Stimulated activated CD4-positive, alpha-beta T cell treated with anti-CD3 and anti-CD28 coated beads, Interleukin-4, amount 100 ng/mL, for 24 hours (primary cell): Measurements from ENCODE around the gene SULT2B1.

ENCODE experiments used
- DNase-seq: peaks from one replicate; pipeline ENCODE4 v3.0.0-alpha.2; 2020

The SULT2B1 gene

DNA sequence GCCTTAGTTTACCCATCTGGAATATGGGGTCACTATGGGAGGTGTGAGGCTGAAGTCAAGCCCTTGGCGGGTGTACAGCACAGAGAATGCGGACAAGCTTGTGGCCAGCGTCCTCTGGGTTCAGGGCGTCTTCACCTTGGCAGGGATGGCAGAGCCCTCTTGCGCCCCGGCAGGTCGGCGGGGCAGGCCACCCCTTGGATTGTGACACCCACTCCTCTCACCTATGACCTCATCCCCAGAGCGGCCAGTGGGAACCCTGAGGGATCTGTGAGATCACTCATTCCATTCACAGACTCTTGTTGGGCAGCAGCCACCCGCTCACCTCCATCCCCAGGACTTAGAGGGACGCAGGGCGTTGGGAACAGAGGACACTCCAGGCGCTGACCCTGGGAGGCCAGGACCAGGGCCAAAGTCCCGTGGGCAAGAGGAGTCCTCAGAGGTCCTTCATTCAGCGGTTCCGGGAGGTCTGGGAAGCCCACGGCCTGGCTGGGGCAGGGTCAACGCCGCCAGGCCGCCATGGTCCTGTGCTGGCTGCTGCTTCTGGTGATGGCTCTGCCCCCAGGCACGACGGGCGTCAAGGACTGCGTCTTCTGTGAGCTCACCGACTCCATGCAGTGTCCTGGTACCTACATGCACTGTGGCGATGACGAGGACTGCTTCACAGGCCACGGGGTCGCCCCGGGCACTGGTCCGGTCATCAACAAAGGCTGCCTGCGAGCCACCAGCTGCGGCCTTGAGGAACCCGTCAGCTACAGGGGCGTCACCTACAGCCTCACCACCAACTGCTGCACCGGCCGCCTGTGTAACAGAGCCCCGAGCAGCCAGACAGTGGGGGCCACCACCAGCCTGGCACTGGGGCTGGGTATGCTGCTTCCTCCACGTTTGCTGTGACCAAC lies 54.7 kb downstream of the SULT2B1 start, which contains the start of gene SPACA4:
Gene SPACA4, plus strand, starts transcription at position 280 of the 896 bp plus-strand sequence. Its CDS starts 237 bp downstream, at position 517.
- DNase-seq = no peak

DNA sequence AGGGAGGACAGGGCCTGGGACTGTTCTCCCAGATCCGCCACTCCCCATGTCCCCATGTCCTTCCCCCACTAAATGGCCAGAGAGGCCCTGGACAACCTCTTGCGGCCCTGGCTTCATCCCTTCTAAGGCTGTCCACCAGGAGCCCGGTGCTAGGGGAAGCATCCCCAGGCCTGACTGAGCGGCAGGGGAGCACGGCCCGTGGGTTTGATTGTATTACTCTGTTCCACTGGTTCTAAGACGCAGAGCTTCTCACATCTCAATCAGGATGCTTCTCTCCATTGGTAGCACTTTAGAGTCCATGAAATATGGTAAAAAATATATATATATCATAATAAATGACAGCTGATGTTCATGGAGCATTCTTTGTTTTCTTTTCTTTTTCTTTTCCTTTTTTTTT lies 55.4 kb downstream of the SULT2B1 start:
- DNase-seq = no peak

DNA sequence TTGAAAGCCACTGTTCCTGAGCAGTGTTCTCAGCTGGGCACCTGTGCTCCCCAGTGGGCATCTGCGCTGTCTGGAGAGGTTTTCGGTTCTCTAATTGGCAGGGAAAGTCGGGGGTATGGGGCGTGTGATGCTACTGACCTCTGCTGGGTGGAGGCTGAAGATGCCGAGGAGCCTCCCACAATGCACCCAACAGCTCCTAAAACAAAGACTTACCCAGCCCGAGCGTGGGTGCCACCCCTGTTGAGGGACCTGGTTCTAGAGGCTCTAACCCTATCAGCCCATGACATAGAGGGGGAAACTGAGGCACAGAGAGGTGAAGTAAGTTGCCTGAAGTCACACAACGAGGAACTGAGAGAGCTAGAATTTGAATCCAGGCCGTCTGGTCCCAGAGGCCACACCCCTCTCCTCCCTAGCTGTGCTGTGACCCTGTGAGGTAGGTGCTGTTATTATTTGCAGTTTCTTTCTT lies 56.9 kb downstream of the SULT2B1 start:
- peak; percentile 57 for DNase-seq

DNA sequence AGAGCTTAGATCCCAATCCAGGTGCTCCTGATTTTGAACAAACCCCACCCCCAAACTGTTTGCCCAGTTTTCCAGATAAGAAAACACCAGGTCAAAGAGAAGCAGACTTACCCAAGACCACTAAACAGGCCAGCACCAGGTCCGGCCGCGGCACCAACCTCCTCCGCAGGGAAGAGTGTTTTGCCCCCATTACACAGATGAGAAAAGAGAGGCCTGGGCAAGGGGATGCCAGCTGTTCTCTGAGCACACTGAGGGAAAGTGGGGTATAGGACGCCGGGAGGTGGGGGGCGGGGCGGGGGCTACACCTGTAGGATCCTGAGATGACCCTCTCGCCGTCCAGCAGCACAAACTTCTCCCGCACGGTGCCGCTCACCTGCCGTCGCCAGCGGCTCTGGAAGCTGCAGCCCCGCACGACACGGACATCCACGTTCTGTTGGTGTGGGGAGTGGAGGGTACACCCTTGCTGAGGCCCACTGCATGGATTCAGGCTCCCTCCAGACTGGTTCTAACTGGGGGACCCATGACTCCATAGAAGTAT lies 57.7 kb downstream of the SULT2B1 start:
- DNase-seq = no peak

DNA sequence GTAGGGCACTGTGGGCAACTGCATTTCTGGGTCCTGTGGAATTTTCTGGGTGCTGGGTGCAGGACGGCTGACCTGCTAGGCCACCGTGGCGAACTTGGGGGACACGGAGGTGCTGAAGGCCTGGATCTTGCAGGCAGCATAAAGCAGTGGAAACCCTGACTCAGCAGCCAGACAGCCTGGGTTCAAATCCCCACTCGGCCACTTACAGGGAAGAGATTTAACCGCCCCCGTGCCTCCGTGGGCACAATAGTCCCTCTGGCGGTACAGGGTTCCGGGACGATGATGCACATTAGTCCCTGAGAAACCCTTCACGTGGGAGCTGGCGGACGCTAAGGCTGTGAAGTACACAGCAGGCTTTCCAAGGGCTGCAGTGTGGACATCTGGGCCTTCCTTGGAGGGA lies 59.9 kb downstream of the SULT2B1 start:
- no peak for DNase-seq

DNA sequence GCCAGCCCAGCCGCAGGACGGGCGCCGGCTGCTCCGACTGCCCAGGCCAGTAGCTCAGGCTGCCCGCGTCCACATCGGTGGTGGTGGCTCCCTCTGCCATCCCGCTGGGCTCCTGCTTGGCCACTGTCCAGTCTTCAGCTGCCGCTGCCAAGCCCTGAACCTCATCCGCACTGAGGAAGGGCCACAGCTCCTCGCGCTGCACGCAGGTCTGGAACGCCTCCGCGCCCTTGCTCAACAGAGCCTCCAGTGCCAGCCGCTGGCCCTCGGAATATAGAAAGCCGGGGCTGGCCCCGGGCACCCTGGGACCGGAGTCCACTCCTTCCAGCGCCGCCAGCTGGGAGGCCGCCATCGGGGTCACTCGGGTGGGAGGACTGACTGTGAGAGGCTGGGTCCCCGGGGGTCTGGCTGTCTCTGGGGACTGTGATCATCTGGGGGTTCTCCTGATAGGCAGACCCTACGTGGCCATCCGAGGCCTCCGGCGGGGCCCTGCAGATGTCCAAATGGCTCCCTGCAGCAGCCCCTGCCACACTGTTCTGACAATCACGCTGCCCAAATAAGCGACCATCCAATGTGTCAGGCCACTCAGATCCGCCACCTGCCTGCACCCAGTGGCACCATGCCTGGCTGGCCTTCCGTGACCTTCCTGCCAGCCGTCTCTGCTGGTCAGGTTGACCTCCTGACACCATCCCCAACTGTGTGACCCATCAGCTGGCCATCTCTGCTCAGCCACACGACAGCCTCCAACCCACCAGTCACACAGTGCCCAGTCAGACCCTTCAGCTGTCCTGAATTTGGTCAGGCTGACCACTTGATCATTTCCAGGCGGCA lies 61.3 kb downstream of the SULT2B1 start:
- no peak for DNase-seq

DNA sequence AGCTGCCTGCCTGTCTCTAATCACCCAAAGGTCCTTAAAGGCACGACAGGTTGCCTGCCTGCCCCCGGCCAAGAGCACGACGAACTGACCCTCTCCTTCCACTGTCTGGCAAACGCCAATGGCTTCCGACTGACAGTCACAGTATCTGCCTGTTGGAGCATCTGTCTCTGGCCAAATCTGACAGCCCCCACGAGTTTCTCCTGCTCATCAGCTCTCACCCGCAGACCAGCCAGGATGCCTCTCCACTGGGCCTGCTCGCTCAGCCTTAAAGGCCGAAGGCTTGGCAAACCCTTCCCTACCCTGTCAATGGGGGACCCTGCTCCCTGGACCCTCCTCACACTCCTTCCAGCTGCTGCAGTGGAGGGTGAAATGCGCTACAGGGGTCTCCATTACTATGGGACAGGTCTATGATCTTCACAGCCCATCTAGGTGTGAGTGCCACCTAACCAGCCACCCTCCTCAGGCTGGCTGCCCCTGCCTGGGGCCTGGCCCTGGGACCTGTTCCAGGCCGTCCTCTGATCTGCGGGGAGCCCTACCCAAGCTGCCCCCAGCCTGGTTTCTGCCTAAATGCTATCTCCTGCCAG lies 62.0 kb downstream of the SULT2B1 start:
- DNase-seq = no peak

DNA sequence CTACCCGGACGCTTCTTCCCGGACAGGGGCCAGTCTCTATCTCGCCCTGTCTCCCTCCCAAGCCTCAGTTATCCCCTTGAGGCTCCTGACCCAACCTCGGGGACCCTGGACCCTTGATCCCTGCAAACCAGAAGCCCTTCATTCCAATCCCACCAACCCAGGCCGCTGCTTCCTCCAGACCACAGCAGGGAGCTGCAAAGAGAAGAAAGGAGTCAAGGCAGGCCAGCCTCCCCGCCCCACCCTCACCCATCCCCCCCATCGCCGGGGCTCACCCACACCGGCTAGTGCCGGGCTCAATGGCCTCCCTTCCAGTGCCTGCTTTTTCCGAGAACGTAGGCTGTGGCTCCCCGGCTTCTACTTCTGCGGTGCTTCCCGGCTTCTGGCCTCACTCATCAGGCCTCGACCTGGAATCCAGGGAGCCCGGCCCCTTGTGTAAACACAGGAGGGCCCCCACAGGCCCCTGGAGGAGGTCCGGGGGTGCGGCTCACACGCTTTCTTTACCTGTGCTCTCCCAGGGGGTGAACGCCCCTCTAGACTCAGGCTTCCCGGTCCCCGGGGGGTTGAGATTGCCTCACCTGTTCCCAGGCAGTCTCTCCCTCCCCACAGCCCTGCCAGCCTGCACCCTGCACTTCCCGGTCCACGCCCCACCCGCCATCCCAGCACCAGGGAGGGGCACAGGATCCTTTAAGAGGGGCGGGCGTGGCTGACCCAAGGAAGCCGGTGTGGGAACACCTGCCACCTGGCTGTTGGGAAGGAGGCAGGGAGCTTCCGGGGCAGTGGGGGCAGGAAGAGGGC lies 62.7 kb downstream of the SULT2B1 start, which contains the start of gene FAM83E:
Gene FAM83E, minus strand, starts transcription at position 641 of the 795 bp plus-strand sequence. CDS start 1,704 bp downstream, outside the sequence.
- no peak for DNase-seq

DNA sequence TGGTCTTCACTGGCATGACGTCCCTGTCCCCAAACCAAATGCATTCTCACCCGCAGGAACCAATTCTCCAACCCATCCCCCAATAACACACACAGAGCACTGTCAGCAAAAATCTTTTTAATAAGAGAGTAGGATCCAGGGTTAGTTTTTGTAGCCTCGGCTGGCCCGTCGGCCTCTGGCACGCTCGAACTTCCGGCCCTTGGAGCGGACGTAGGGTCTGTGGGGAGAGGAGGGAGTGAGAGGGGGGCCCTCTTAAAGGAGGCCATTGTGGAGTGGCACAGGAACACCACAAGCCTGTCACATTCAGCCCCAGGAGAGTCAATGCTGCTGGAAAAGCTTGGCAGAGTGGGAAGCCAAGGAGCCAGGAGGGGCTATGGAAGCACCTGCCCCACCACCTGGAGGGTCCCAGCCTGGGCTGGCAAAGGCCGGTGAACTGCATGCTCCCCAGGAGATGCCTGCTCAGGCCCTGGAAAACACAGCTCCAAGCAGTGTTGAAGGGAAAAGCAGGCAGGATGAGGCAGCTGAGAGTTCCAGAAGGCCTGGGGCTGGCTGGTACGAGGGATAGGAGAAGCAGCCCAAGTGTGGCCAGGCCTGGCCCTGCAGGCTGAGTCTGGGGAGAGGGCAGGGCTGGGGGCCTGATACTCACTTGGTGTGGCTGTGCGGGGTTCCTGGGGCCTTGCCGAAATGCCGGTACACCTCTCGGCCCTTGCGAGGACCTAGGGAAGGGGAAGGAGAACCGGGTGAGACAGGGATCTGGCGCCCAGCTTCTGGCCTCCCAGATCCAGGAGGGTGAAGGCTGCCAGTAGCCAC lies 63.5 kb downstream of the SULT2B1 start:
- DNase-seq = no peak

DNA sequence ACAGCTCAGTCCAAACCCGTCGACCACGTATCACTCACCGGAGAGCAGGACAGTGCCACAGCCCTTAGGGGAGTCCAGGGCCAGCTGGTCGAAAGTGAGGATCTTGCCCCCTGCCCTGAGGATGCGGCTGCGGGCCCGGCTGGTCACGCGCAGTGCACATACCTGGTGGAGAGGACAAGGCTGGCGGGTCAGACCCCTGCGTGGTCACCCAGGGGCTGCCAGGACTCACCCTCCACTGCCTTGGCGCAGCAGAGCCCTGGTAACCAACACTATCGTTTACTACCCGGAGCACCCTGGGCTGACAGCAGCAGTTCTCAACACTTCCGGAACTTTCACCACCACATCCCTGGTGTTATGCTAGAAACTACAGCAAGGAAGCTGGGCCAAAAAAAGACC lies 64.1 kb downstream of the SULT2B1 start:
- no peak for DNase-seq

DNA sequence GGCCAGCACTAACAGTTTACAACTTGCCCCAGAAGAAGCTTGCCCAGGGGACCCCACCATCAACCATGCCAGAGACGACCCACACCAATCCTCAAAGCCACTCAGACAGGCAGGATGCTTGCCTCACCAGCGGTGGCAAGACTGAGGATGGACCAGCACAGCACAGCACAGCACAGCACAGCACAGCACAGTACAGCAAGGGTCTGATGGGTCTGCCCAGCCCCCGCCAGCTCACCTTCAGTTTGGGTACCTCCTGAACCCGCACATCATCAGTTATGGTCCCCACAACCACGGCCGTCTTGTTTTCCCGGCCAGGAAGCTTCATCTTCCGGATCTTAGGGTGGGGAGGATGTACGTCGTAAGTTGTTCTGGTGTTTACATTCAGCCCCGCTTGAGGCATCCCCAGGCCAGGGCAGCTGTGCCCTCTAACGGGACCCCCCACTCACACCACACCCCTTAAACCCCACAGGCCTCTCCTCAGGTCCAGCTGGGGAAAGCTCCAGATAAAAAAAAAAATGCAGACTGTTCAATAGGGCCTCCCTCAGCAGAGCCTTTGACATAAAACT lies 64.6 kb downstream of the SULT2B1 start:
- DNase-seq = no peak

DNA sequence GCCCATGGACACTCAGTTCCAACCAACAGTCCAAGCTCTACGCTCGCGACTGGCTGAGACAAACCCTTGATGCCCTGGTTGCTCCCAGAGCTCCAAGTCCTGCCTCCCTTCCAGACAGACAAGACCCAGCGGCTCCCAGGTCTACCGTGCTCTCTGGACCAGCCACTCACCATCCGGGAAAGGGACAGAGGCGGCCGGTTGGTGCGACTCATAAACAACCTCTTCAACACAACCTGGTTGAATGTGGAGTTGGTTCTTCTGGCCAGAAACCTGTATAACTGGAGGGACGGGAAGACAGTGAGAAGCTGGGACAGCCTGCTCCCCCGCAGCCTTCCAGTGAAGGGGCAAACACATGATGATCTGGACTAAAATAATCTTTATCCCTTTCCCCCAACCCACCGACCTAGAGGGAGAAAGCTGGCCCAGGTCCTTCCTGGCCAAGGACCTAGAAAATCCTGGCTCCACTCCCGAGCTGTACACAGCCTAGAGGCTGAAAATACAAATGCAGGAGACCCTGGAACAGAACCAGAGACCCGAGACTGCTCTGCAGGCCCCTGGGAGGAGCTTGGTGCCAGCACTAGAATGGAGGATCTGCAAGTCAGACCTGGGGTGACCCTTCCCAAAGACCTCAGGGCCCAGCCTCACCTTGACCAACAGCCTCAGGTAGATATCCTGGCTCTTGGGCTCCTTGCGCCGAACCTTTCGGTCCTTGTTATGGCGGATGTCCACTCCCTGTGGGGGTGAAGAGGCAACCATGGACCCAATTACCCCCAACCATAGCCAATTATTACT lies 65.4 kb downstream of the SULT2B1 start:
- DNase-seq = no peak

DNA sequence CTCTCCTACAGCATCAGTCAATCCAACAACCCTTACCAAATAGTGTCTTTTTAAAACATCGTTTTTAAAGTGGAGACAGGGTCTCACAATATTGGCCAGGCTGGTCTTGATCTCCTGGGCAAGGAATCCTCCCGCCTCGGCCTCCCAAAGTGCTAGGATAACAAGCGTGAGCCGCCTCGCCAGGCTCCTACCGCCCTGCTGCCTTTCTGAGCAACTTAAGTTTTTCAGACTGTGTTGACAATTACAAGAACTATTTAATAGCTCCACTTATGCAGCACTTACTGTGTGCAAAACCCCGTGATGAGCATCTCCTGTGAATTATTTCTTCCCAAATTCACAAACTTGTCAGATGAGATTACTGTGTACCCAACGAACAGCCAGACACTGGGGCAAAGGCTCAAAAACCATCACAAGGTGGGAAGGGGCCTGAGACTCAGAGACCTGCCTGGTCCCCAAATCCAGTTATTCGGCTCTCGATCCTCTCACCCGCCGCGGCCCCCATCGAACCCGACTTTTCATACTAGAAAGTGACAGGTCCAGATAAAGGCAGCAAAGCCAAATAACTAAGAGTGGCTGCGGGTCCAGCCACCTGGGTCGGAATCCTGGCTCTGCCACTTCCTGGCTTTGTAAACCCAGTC lies 66.4 kb downstream of the SULT2B1 start:
- no peak for DNase-seq

DNA sequence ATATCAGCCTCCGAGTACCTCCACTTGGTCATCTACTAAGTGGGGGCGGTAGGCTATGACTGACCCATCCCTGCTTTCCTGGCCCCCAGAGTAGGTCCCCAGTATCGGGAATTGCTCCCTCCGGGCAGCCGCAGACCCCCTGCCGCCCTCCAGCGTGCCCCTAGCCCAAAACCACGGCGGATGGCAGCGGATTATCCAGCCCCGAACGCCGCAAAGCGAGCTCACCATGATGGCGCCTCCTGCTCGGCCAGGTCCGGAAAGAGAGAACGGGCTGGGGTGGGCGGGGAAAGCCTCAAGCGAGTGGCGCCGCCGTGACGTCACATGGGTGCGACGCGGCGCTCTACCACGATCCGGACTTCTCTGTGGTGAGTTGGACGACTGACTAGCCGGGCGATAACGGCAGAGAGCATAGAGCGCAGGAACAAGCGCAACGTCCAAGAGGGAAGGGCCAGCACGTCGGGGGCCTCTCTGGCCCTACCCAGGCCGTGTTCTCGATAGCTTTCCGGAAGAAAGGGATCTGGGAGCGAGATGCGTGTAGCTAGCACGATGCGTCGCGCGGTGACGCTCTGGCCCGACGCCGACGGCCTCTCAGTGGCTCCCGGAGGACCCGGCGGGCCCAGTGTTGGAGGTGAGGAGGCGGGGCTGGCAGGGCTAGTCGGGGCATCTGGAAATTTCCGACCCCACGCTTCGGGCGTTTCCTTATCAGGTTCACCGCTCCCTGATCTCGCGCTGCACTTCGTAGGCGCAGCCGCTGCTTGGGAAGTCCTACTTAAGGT lies 67.1 kb downstream of the SULT2B1 start, which contains the start of the genes RPL18 and SPHK2:
Gene RPL18, minus strand, starts transcription at position 263 of the 776 bp plus-strand sequence. Its CDS starts 35 bp downstream, at position 228.
Gene SPHK2, plus strand, starts transcription at position 591 of the 776 bp plus-strand sequence. CDS start 1,009 bp downstream, outside the sequence.
- DNase-seq = peak; percentile 97

DNA sequence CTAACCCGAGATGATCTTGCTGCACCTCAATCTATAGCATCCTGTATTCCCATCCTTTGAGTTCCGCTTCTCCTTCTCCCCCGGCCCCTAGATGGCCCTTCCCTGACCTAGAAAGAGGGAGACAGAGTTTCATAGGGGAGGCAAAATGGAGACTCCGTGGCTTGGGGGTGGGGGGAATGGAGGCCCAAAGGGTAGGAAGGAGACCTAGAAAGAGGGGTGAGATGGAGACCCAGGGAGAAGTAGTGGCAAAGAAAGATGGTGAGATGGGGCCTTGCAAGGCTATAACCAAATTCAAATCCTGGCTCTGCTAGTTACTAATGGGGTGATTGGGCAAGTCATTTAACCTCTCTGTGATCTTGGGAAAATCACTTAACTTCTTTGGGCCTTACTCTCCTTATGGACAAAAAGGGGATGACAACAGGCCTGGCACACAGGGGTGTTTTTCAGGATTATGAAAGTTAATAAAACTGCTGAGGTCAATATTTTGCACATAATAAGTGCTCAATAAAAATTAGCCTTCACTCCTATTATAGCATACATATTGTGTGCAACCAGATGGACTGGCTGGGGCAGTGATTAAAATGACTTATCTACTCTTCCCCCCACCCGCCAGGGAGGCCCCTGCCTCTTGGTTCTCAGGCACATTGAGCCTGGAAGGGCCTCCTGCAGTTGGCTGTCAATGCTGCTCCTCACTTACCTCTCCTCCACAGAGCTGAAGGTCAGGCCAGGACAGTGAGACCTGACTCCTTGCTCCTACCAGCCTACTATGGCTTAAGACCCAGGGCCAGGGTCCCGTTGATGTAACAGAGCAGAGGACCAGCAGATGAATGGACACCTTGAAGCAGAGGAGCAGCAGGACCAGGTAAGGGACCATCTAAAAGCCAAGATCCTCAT lies 68.0 kb downstream of the SULT2B1 start:
- no peak for DNase-seq

DNA sequence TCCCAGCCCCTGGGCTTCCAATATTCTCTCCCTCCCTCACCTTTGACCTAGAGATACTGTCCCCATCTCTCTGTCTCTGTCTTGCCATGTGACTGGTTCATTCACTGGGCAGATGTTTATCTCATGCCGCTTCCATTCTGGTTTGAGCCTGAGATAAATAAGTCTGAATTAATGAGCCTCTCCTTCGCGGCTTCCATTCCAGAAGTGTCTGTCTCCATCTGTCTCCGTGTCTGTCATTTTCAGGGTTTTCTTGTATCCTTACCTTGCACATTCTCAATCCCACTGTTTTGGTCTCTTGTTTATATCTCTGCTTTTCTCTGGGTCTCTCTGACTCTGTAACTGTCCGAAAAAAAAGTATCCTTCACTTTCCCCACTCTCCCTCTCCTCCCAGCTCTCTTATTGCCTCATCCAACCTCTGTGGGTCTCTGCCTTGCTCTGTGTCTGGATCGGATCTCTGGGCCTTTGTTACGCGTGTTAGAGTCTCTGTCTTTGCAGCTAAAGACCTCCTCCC lies 71.6 kb downstream of the SULT2B1 start:
- DNase-seq = no peak

DNA sequence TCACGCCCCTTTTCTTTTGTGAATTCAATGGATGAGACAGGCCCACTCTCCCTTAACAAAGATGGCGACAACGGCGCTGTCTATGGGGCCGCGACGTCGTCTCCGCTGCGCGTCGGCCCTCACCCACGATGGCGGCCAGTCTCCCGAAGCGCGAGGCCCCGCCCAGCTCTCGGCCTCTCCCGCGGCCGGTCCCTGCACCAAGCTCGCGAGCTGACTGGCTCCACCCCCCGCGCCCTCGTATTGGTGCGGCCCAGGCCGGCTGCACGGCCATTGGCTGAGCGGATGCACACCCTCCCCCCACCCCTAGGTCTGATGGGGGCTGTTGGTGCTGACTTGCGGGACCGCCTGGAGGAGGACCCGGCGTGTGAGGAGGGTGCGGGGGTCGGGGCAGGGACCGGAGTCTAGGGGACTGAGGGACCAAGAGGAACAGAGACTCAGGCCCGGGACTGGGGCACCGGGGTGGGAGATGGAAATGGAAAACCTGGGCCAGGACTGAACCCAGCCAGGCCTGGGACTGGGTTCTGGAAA lies 72.2 kb downstream of the SULT2B1 start:
- peak; percentile 98 for DNase-seq
